Activated CD4-positive, alpha-beta memory T cell treated with anti-CD3 and anti-CD28 coated beads for 36 hours (primary cell): Measurements from ENCODE around the gene SELENOH. TPM values are rescaled to one million over a fixed set of nuclear protein-coding genes. Genes with fewer than 3 reads are reported as not detected.
A peak's percentile ranks its signal among the peaks of the same experiment; 100 is the strongest.

Source experiments
- CTCF ChIA-PET: fragments of 350-600 bp; sonication (Branson Sonifier 250); formaldehyde crosslinking; loops from one replicate; lab custom pipeline; 2021; ENCODE audit warnings: antibody characterized with exemption, inconsistent platforms; lab: Charles Lee
- POLR2A ChIA-PET: fragments of 350-600 bp; sonication (Branson Sonifier 250); formaldehyde crosslinking; loops from one replicate; lab custom pipeline; 2021; ENCODE audit warnings: antibody characterized with exemption; lab: Charles Lee
- DNase-seq: peaks from one replicate; pipeline ENCODE4 v3.0.0-alpha.2; 2020
- H3K27ac Mint-ChIP-seq: one replicate; pipeline ENCODE4 v1.8.0; 2021; ENCODE audit warnings: mixed read lengths
- H3K27me3 Mint-ChIP-seq: one replicate; pipeline ENCODE4 v1.8.0; 2021; ENCODE audit warnings: mixed read lengths
- H3K36me3 Mint-ChIP-seq: one replicate; pipeline ENCODE4 v1.8.0; 2021; ENCODE audit warnings: mixed read lengths
- H3K4me1 Mint-ChIP-seq: one replicate; pipeline ENCODE4 v1.8.0; 2021; ENCODE audit warnings: low read depth, mixed read lengths
- H3K4me3 Mint-ChIP-seq: one replicate; pipeline ENCODE4 v1.8.0; 2021; ENCODE audit warnings: mild to moderate bottlenecking, mixed read lengths
- H3K9me3 Mint-ChIP-seq: one replicate; pipeline ENCODE4 v1.8.0; 2021; ENCODE audit warnings: mixed read lengths
- intact Hi-C: fragments of 100-400 bp; cut with micrococcal nuclease; formaldehyde crosslinking; loops from one replicate; pipeline ENCODE4 v1.15.1; 2023
- total RNA-seq, 2 experiments: library from RNA; stranded (reverse); gene quantifications; one replicate each; pipeline ENCODE4 v1.2.3, GENCODE V29; 2021

SELENOH gene
- total RNA-seq, 2 experiments from 2014 or later, result 235 to 252 TPM

DNA sequence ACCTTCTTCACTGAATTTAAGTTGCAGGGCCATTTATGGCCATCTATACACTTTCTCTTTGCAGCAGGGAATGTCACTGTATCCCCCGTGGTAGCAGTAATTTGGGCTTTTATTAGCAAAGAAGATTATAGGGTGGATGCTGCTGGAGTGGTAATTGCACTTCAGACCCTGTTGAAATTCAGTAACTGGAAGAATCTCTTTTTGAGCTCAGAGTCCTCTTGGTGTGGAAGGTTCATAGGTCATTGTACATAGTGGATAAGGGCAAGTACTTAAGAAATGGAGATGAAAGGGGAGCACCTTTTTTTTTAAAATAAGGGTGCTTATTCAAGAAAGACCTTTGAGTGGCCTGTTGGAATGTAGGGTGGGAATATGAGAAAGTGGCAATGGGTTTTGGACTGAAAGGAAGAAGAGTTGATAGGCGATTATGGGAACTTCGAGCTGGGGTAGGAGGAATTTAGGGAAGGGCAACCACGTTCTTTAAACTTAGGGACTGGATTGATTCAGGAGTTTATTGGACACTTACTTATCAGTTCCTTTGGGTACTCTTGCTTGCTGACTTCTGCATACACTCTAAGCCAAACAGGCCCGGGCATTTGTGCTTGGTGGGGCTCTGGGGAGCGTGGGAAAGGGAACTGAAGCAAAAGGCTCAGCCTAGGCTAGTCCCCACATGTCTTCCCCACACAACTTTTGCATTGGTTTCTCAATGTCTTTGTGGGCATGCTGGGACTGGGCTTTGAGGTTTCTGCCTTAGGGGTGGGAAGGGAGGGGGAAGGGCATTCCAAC is 46.8 kb downstream of the SELENOH start:
- Mint-ChIP-seq H3K9me3 (no peaks in the 10 kb centered on the region), H3K4me3 (no peak overlapping the region), H3K36me3 (no peaks in the 10 kb centered on the region), H3K27me3 (peaks cover 1% of the 10 kb centered on the region), H3K27ac (no peak overlapping the region), H3K4me1 (peaks cover 22% of the 10 kb centered on the region)
- intact Hi-C loops, result no loop called here
- no peak for DNase-seq
- POLR2A ChIA-PET, result no interaction called here
- CTCF ChIA-PET, result no interaction called here

DNA sequence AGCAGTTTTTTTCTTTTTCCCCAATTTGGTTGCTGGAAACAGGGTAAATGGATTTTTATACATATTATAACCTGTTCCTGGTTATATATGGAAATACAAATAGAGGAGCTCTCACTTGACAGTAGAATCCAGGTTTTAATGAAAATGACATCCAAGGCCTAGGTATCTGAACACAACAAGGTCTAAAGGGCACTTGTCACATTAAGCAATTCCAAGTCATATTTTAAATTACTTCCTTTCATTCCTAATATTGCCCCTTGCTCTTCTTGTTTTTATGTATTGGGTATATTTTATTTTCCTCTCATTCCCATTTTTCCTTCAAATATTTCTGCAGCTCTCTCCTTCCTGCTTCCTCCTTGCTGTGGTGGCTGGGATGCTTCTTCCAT is 47.4 kb downstream of the SELENOH start:
- CTCF ChIA-PET, result interaction anchor here (1.1 kb wide), 1 partner anchor 12 kb away, joined by 4 read pairs; no protein-coding TSS in a partner anchor
- intact Hi-C loops, result no loop called here
- no peaks in the 10 kb centered on the region for H3K36me3 Mint-ChIP-seq

DNA sequence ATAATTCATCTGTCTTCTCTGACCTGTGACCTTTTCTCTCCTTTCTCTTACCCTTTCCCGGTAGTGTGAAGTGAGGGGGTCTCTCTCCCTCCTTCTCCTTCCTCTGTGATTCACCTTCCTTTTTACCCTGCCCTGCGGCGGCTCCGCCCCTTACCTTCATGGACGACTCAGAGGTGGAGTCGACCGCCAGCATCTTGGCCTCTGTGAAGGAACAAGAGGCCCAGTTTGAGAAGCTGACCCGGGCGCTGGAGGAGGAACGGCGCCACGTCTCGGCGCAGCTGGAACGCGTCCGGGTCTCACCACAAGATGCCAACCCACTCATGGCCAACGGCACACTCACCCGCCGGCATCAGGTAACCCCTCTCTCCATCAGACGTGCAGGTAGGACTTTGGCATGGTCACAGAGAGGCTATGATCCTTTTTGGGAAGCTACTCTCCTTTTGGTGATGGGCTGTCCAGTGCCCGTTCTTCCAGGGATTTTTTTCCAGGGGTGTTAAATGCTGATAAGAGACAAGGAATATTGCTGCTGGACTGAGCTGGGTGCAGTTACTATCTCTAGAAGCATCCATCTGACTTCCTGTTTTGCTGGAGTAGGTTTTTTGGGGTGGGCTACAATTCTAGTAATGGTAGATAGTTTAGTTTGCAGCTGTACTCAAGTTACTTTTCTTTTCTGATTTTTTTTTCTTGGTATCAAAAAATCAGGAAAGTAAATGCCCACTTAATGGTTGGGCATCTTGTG is 50.2 kb downstream of the SELENOH start:
- Mint-ChIP-seq H3K4me1 (peaks cover 34% of the 10 kb centered on the region), H3K4me3 (peak overlapping the region; percentile 55), H3K36me3 (no peaks in the 10 kb centered on the region), H3K27ac (peak overlapping the region; percentile 86), H3K27me3 (peaks cover 1% of the 10 kb centered on the region), H3K9me3 (no peaks in the 10 kb centered on the region)
- intact Hi-C loops, result loop anchor here (1.0 to 2.0 kb wide), 7 partner anchors 31 to 733 kb away; partner anchors contain the start of genes MED19, SELENOH, TIMM10 and TMX2
- ChIA-PET CTCF (interaction anchor here (0.7 to 1.9 kb wide), 1 partner anchor 9 kb away, joined by 3 to 10 read pairs; no protein-coding TSS in a partner anchor), POLR2A (interaction anchor here (0.6 kb wide), 1 partner anchor 71 kb away, joined by 3 read pairs; no protein-coding TSS in a partner anchor)
- DNase-seq, result no peak

More for the DNA sequence above, 47.4 kb downstream of the SELENOH start:
- Mint-ChIP-seq H3K9me3 (no peaks in the 10 kb centered on the region), H3K4me3 (no peak overlapping the region), H3K27me3 (peaks cover 1% of the 10 kb centered on the region), H3K27ac (no peak overlapping the region), H3K4me1 (peaks cover 28% of the 10 kb centered on the region)
- DNase-seq, result no peak
- POLR2A ChIA-PET, result interaction anchor here (0.6 kb wide), 1 partner anchor 31 kb away, joined by 3 read pairs; no protein-coding TSS in a partner anchor

DNA sequence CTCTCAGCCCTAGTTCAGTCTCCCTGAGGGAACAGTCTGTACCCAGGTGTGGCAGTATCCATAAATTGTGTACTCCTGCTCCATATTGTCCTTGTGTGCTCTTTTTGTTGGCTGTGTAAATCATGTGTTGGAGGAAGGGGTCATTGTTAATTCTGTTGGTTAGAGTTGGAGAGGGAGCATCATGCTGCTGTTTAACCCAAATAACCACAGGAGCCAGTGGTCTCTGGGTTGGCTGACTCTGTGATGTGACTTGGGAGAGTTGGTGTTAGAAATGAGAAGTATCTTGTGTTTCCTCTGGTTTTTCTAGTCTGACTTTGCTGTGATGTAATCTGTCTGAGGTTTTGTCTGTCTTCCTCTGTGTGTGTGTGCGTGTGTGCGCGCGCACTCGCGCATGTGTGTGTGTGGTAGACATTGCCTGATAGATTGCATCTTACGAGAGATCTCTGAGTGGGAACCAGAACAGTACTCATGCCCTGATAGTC is 50.8 kb downstream of the SELENOH start:
- ChIA-PET POLR2A (interaction anchor here (0.6 kb wide), 1 partner anchor 50 kb away, joined by 3 read pairs; no protein-coding TSS in a partner anchor), CTCF (interaction anchor here (1.5 to 1.9 kb wide), 2 partner anchors 9 to 732 kb away, joined by 3 to 10 read pairs; no protein-coding TSS in a partner anchor)
- Mint-ChIP-seq H3K9me3 (no peaks in the 10 kb centered on the region), H3K4me1 (peaks cover 34% of the 10 kb centered on the region), H3K27me3 (peaks cover 1% of the 10 kb centered on the region), H3K4me3 (peak overlapping the region; percentile 55), H3K27ac (peak overlapping the region; percentile 86), H3K36me3 (no peaks in the 10 kb centered on the region)
- peak; percentile 90 for DNase-seq
- intact Hi-C loops, result loop anchor here (1.0 to 2.0 kb wide), 7 partner anchors 32 to 733 kb away; partner anchors contain the start of genes MED19, SELENOH, TIMM10 and TMX2

DNA sequence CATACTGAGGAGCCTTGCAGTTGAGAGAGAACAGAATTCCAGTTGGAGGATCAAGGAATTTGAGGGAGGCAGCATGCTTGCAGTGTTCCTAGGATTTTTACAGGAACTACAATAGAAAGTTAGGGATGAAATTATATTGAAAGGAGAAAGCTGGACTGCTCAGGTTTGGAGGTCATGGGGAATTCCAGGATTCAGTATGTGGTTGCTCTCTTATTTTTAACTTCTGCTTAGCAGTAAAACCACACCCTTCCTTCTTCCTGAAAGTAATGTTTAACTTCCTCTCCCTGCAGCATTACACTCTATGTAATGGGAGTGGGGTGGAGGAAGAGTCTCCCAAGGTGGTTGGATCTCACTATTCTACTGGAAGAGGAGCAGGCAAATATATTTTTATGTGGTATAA is 51.6 kb downstream of the SELENOH start:
- intact Hi-C loops, result loop anchor here (1.0 to 2.0 kb wide), 7 partner anchors 33 to 732 kb away; partner anchors contain the start of genes MED19, SELENOH, TIMM10 and TMX2
- Mint-ChIP-seq H3K27me3 (peaks cover 1% of the 10 kb centered on the region), H3K4me1 (peaks cover 34% of the 10 kb centered on the region), H3K9me3 (no peaks in the 10 kb centered on the region), H3K36me3 (no peaks in the 10 kb centered on the region), H3K27ac (peak overlapping the region; percentile 86), H3K4me3 (peak overlapping the region; percentile 48)
- ChIA-PET POLR2A (interaction anchor here (0.6 to 0.7 kb wide), 2 partner anchors 51 to 1344 kb away, joined by 3 to 4 read pairs; no protein-coding TSS in a partner anchor), CTCF (interaction anchor here (0.7 to 1.9 kb wide), 3 partner anchors 8 to 731 kb away, joined by 3 to 10 read pairs (median 3); no protein-coding TSS in a partner anchor)
- DNase-seq, result no peak

Other genes with a start within 250 kb of the SELENOH start
- gene SLC43A1, start 225.8 kb upstream of the SELENOH start, total RNA-seq, result 10 to 100 TPM; 23.1 to 23.3 TPM
- gene TIMM10, start 210.7 kb upstream of the SELENOH start, total RNA-seq, result 100 to 1,000 TPM; 131 to 134 TPM
- not detected for gene SMTNL1, start 203.9 kb upstream of the SELENOH start, total RNA-seq
- 100 to 1,000 TPM; 152 to 162 TPM for gene UBE2L6, start 173.8 kb upstream of the SELENOH start, total RNA-seq
- gene SERPING1, start 143.8 kb upstream of the SELENOH start, total RNA-seq, result under 1 TPM in 1 of 2 experiments, not detected in 1; 0.43 TPM
- gene YPEL4, start 91.6 kb upstream of the SELENOH start, total RNA-seq, result under 1 TPM; 0.43 to 0.73 TPM
- gene CLP1, start 83.7 kb upstream of the SELENOH start, total RNA-seq, result 10 to 100 TPM; 13.9 to 15.2 TPM
- gene ZDHHC5, start 73.4 kb upstream of the SELENOH start, total RNA-seq, result 10 to 100 TPM; 56.8 to 65.5 TPM
- gene MED19, start 29.3 kb upstream of the SELENOH start, total RNA-seq, result 10 to 100 TPM; 12.9 to 14.1 TPM
- 10 to 100 TPM; 54.9 to 57.2 TPM for gene TMX2, start 28.9 kb upstream of the SELENOH start, total RNA-seq
- gene BTBD18, start 10.3 kb downstream of the SELENOH start, total RNA-seq, result not detected
- 1 to 10 TPM; 3.5 to 4.4 TPM for gene CTNND1, start 20.3 kb downstream of the SELENOH start, total RNA-seq